MCF 10A (cell line): ENCODE data around the gene HERC4. TPM values are rescaled to one million over a fixed set of nuclear protein-coding genes. Genes with fewer than 3 reads are reported as not detected.

Source experiments
- Bru-seq: library from RNA; stranded (reverse); fragments of 400-500 nt; gene quantifications from one replicate; lab custom pipeline; 2021; lab: Mats Ljungman, UMichigan
- BruChase-seq, 2 experiments: library from RNA; stranded (reverse); fragments of 400-500 nt; gene quantifications; one replicate each; lab custom pipeline; 2021; lab: Mats Ljungman, UMichigan
- BruUV-seq: library from RNA; stranded (reverse); fragments of 400-500 nt; replicated peaks from 2 replicates; lab custom pipeline; 2021; lab: Mats Ljungman, UMichigan
- CTCF ChIA-PET: fragments of 300-600 bp; sonication (Branson Sonifier 250); formaldehyde crosslinking; extraction: SDS; loops from one replicate; lab custom pipeline; 2021; ENCODE audit warnings: antibody characterized with exemption, inconsistent platforms; lab: Yijun Ruan, JAX
- POLR2A ChIA-PET: fragments of 300-600, 350-650 bp; sonication (Branson Sonifier 250); formaldehyde crosslinking; extraction: SDS; loops from one replicate; lab custom pipeline; 2020; ENCODE audit warnings: antibody characterized with exemption, inconsistent platforms; lab: Yijun Ruan, JAX
- DNase-seq: peaks from one replicate; pipeline ENCODE4 v3.0.0-alpha.2; 2018; ENCODE audit not compliant: unreplicated experiment
- H3K27ac Mint-ChIP-seq: one replicate; pipeline ENCODE4 v1.8.0; 2022; ENCODE audit warnings: mild to moderate bottlenecking, low read depth, mixed read lengths; ENCODE audit not compliant: unreplicated experiment
- H3K27me3 Mint-ChIP-seq: one replicate; pipeline ENCODE4 v1.8.0; 2022; ENCODE audit warnings: mixed read lengths; ENCODE audit not compliant: insufficient read depth, unreplicated experiment
- H3K36me3 Mint-ChIP-seq: one replicate; pipeline ENCODE4 v1.8.0; 2022; ENCODE audit warnings: mild to moderate bottlenecking, moderate library complexity, mixed read lengths; ENCODE audit not compliant: insufficient read depth, unreplicated experiment
- H3K4me1 Mint-ChIP-seq: one replicate; pipeline ENCODE4 v1.8.0; 2022; ENCODE audit warnings: mixed read lengths; ENCODE audit not compliant: insufficient read depth, unreplicated experiment
- H3K4me3 Mint-ChIP-seq: one replicate; pipeline ENCODE4 v1.8.0; 2022; ENCODE audit warnings: mild to moderate bottlenecking, moderate library complexity, mixed read lengths; ENCODE audit not compliant: unreplicated experiment
- H3K9me3 Mint-ChIP-seq: one replicate; pipeline ENCODE4 v1.8.0; 2022; ENCODE audit warnings: mixed read lengths; ENCODE audit not compliant: unreplicated experiment
- CTCF ChIP-seq: fragments of 200-600 bp; IDR thresholded peaks from one replicate; pipeline ENCODE4 v1.8.0; 2022; ENCODE audit warnings: antibody characterized with exemption, mild to moderate bottlenecking; ENCODE audit not compliant: unreplicated experiment
- intact Hi-C: fragments of 100-400 bp; cut with micrococcal nuclease; formaldehyde crosslinking; loops from 2 replicates; pipeline ENCODE4 v1.14.1; 2022
- long read RNA-seq: library from polyadenylated mRNA; stranded (forward); transcript quantifications from one replicate; pipeline ENCODE4 v2.0.0, GENCODE V29; 2022
- total RNA-seq: library from RNA; stranded (reverse); gene quantifications from 2 replicates; pipeline ENCODE4 v1.2.3, GENCODE V29; 2022

The HERC4 gene
- total RNA-seq (57.5 and 61.5 TPM in 2 replicates), Bru-seq, nascent RNA (percentile 93 among the genes with signal in this experiment), BruChase-seq, experiment 1, labeled RNA remaining after a 6-hour chase (percentile 89 among the genes with signal in this experiment), BruChase-seq, experiment 2, labeled RNA remaining after a 2-hour chase (percentile 94 among the genes with signal in this experiment)
- long read RNA-seq, full-length matches to known transcripts = 39 of 80 reads
- long read RNA-seq, partial matches to known transcripts = 10 of 80 reads
- long read RNA-seq, other reads (novel, unspliced or antisense) = 31 of 80 reads

GRCh38 chr10:68074775-68075549, at the start of gene HERC4:
TSS of gene HERC4 (minus strand) at chr10:68075283. CDS start at chr10:68073108, 2,175 bp downstream.
- H3K36me3 Mint-ChIP-seq = peaks cover 10% of the 10 kb centered on the region
- H3K4me3 Mint-ChIP-seq = peak within 1 kb of the TSS; percentile 95
- no peaks in the 10 kb centered on the region for H3K27me3 Mint-ChIP-seq
- peaks cover 12% of the 10 kb centered on the region for H3K4me1 Mint-ChIP-seq
- intact Hi-C loops = loop anchor here (1.0 to 5.0 kb wide), 2 partner anchors 191 to 218 kb away; partner anchors contain the start of gene SIRT1
- peak; percentile 93 for DNase-seq
- POLR2A ChIA-PET = interaction anchor here (0.8 to 5.8 kb wide), 11 partner anchors 9 to 258 kb away, joined by 3 to 55 read pairs (median 5); partner anchors contain the start of genes HNRNPH3 and PBLD
- no TSS peak for BruUV-seq
- no peaks in the 10 kb centered on the region for H3K9me3 Mint-ChIP-seq
- CTCF ChIA-PET = interaction anchor here (0.7 to 4.6 kb wide), 2 partner anchors 22 to 81 kb away, joined by 3 to 35 read pairs; no protein-coding TSS in a partner anchor
- TF ChIP-seq CTCF = no peak
- peak within 1 kb of the TSS; percentile 93 for H3K27ac Mint-ChIP-seq

GRCh38 chr10:68124718-68125117, 49.6 kb upstream of the HERC4 start:
- no peak for TF ChIP-seq CTCF
- Mint-ChIP-seq H3K27me3 (no peaks in the 10 kb centered on the region), H3K4me3 (no peak overlapping the region), H3K27ac (no peak overlapping the region), H3K9me3 (no peaks in the 10 kb centered on the region), H3K36me3 (no peaks in the 10 kb centered on the region), H3K4me1 (no peaks in the 10 kb centered on the region)
- intact Hi-C loops = no loop called here
- ChIA-PET POLR2A (interaction anchor here (0.6 to 2.5 kb wide), 3 partner anchors 9 to 29 kb away, joined by 4 to 8 read pairs (median 5); no protein-coding TSS in a partner anchor), CTCF (interaction anchor here (1.1 to 2.9 kb wide), 2 partner anchors 31 to 88 kb away, joined by 3 to 7 read pairs; no protein-coding TSS in a partner anchor)
- DNase-seq = no peak
- BruUV-seq = no TSS peak

GRCh38 chr10:68121852-68122251, 46.8 kb upstream of the HERC4 start:
- no peaks in the 10 kb centered on the region for H3K36me3 Mint-ChIP-seq
- no peak overlapping the region for H3K4me3 Mint-ChIP-seq
- no peak for TF ChIP-seq CTCF
- ChIA-PET POLR2A (interaction anchor here (0.6 to 2.5 kb wide), 3 partner anchors 12 to 21 kb away, joined by 3 to 8 read pairs (median 3); no protein-coding TSS in a partner anchor), CTCF (no interaction called here)
- intact Hi-C loops = no loop called here
- no peak overlapping the region for H3K27ac Mint-ChIP-seq
- no peak for DNase-seq
- H3K4me1 Mint-ChIP-seq = no peaks in the 10 kb centered on the region
- H3K9me3 Mint-ChIP-seq = no peaks in the 10 kb centered on the region
- no TSS peak for BruUV-seq
- no peaks in the 10 kb centered on the region for H3K27me3 Mint-ChIP-seq
